H9 (cell line): ENCODE measurements around the gene CPT1A. TPM values are rescaled to one million over a fixed set of nuclear protein-coding genes. Genes with fewer than 3 reads are reported as not detected.
"Not testable (repeated sequence)": the region's sequence is repeated elsewhere in the genome, so short reads cannot be mapped to it uniquely, and the experiment has no call there.

ENCODE experiments used
- DNase-seq: peaks from one replicate; pipeline ENCODE4 v3.0.0-alpha.2; 2017
- H2AFZ ChIP-seq: one replicate; pipeline ENCODE4 v1.6.1; 2013; ENCODE audit warnings: mild to moderate bottlenecking, low read length, control low read depth, moderate library complexity
- H2AK5ac ChIP-seq: 2 replicates; pipeline ENCODE4 v1.6.1; 2013; ENCODE audit warnings: low read length, control low read depth, mixed read lengths; ENCODE audit not compliant: insufficient read length
- H2BK120ac ChIP-seq: one replicate; pipeline ENCODE4 v1.6.1; 2013; ENCODE audit warnings: low read depth, mild to moderate bottlenecking, low read length, control low read depth, inconsistent platforms; ENCODE audit not compliant: poor library complexity, severe bottlenecking
- H2BK12ac ChIP-seq: 2 replicates; pipeline ENCODE4 v1.6.1; 2013; ENCODE audit warnings: low read length, control low read depth, mixed read lengths, low read depth; ENCODE audit not compliant: insufficient read length
- H2BK15ac ChIP-seq: 2 replicates; pipeline ENCODE4 v1.6.1; 2013; ENCODE audit warnings: low read depth, low read length, control low read depth
- H2BK20ac ChIP-seq: one replicate; pipeline ENCODE4 v1.6.1; 2013; ENCODE audit warnings: low read depth, mild to moderate bottlenecking, low read length, control low read depth, inconsistent platforms; ENCODE audit not compliant: poor library complexity, severe bottlenecking
- H2BK5ac ChIP-seq: 2 replicates; pipeline ENCODE4 v1.6.1; 2013; ENCODE audit warnings: low read length, control low read depth, mixed read lengths; ENCODE audit not compliant: insufficient read length
- H3K14ac ChIP-seq: 2 replicates; pipeline ENCODE4 v1.6.1; 2013; ENCODE audit warnings: low read length, control low read depth; ENCODE audit not compliant: insufficient read depth
- H3K18ac ChIP-seq: 2 replicates; pipeline ENCODE4 v1.6.1; 2013; ENCODE audit warnings: low read depth, mild to moderate bottlenecking, mixed read lengths, low read length, control low read depth; ENCODE audit not compliant: insufficient read length
- H3K23ac ChIP-seq: 2 replicates; pipeline ENCODE4 v1.6.1; 2013; ENCODE audit warnings: low read length, control low read depth, mixed read lengths, low read depth; ENCODE audit not compliant: insufficient read length
- H3K23me2 ChIP-seq: 2 replicates; pipeline ENCODE4 v1.6.1; 2013; ENCODE audit warnings: low read depth, mild to moderate bottlenecking, mixed read lengths, low read length, control low read depth; ENCODE audit not compliant: insufficient read length, poor library complexity, severe bottlenecking
- H3K27ac ChIP-seq: 2 replicates; pipeline ENCODE4 v1.5.1; 2013; ENCODE audit warnings: low read length, control low read depth, mixed read lengths, low read depth; ENCODE audit not compliant: insufficient read length
- H3K27me3 ChIP-seq: 2 replicates; pipeline ENCODE4 v1.6.1; 2013; ENCODE audit warnings: low read length, control low read depth, inconsistent platforms; ENCODE audit not compliant: insufficient read depth
- H3K4ac ChIP-seq: 2 replicates; pipeline ENCODE4 v1.6.1; 2013; ENCODE audit warnings: low read depth, mild to moderate bottlenecking, control low read depth, inconsistent platforms, low read length, moderate library complexity
- H3K4me1 ChIP-seq: 2 replicates; pipeline ENCODE4 v1.6.1; 2013; ENCODE audit warnings: low read length, control low read depth, inconsistent platforms; ENCODE audit not compliant: insufficient read depth
- H3K4me2 ChIP-seq: 2 replicates; pipeline ENCODE4 v1.6.1; 2013; ENCODE audit warnings: low read length, control low read depth, mixed read lengths; ENCODE audit not compliant: insufficient read length, insufficient read depth
- H3K56ac ChIP-seq: 2 replicates; pipeline ENCODE4 v1.6.1; 2013; ENCODE audit warnings: low read depth, mild to moderate bottlenecking, mixed read lengths, low read length, control low read depth; ENCODE audit not compliant: insufficient read length
- H3K79me1 ChIP-seq: 2 replicates; pipeline ENCODE4 v1.6.1; 2013; ENCODE audit warnings: low read depth, mild to moderate bottlenecking, moderate library complexity, low read length, control low read depth, inconsistent platforms; ENCODE audit not compliant: insufficient read depth, poor library complexity, severe bottlenecking
- H3K79me2 ChIP-seq: 2 replicates; pipeline ENCODE4 v1.6.1; 2013; ENCODE audit warnings: low read length, control low read depth, inconsistent platforms; ENCODE audit not compliant: insufficient read depth
- H3K9ac ChIP-seq: 2 replicates; pipeline ENCODE4 v1.6.1; 2013; ENCODE audit warnings: low read length, control low read depth, mixed read lengths; ENCODE audit not compliant: insufficient read length; ENCODE audit errors: extremely low read depth
- H3K9me3 ChIP-seq: one replicate; pipeline ENCODE4 v1.6.1; 2013; ENCODE audit warnings: low read depth, low read length, inconsistent platforms; ENCODE audit not compliant: control insufficient read depth
- H3T11ph ChIP-seq: one replicate; pipeline ENCODE4 v1.6.1; 2013; ENCODE audit warnings: mild to moderate bottlenecking, low read length, control low read depth, inconsistent platforms
- H4K20me1 ChIP-seq: one replicate; pipeline ENCODE4 v1.6.1; 2013; ENCODE audit not compliant: control insufficient read depth, insufficient read length, insufficient read depth
- H4K5ac ChIP-seq: 2 replicates; pipeline ENCODE4 v1.6.1; 2013; ENCODE audit warnings: low read depth, mild to moderate bottlenecking, mixed read lengths, low read length, control low read depth; ENCODE audit not compliant: insufficient read length
- H4K8ac ChIP-seq: replicated peaks from 2 replicates; pipeline ENCODE4 v1.6.1; 2013; ENCODE audit warnings: low read length, control low read depth, mixed read lengths, low read depth; ENCODE audit not compliant: insufficient read length
- H4K91ac ChIP-seq: 2 replicates; pipeline ENCODE4 v1.6.1; 2013; ENCODE audit warnings: low read depth, mild to moderate bottlenecking, moderate library complexity, mixed read lengths, low read length, control low read depth; ENCODE audit not compliant: insufficient read length
- H3K27ac Mint-ChIP-seq, 3 experiments: 2 replicates in 2 of 3; 3 replicates in 1 of 3; pipeline ENCODE4 v1.8.0; 2020 to 2021; ENCODE audit warnings: mixed read lengths in 3 of 3, mild to moderate bottlenecking in 1 of 3, moderate library complexity in 1 of 3
- H3K27me3 Mint-ChIP-seq: 2 replicates; pipeline ENCODE4 v1.8.0; 2021; ENCODE audit warnings: low read depth, mild to moderate bottlenecking, moderate library complexity, mixed read lengths
- H3K36me3 Mint-ChIP-seq, 3 experiments: 2 replicates in 2 of 3; 3 replicates in 1 of 3; pipeline ENCODE4 v1.8.0; 2020 to 2021; ENCODE audit warnings: low read depth in 3 of 3, mixed read lengths in 3 of 3; ENCODE audit not compliant: insufficient read depth in 1 of 3
- H3K4me1 Mint-ChIP-seq, 2 experiments: 2 replicates each; pipeline ENCODE4 v1.8.0; 2020; ENCODE audit warnings: mixed read lengths in 2 of 2
- H3K4me3 Mint-ChIP-seq, 2 experiments: 2 replicates in 1 of 2; 3 replicates in 1 of 2; pipeline ENCODE4 v1.8.0; 2020 to 2021; ENCODE audit warnings: mild to moderate bottlenecking in 2 of 2, mixed read lengths in 2 of 2, moderate library complexity in 1 of 2
- H3K9me3 Mint-ChIP-seq, 2 experiments: 2 replicates in 1 of 2; 3 replicates in 1 of 2; pipeline ENCODE4 v1.8.0; 2020; ENCODE audit warnings: mild to moderate bottlenecking in 2 of 2, mixed read lengths in 2 of 2, moderate library complexity in 1 of 2
- CTCF ChIP-seq: fragments of 200-600 bp; sonication (generic); conservative IDR thresholded peaks from 3 replicates; pipeline ENCODE4 v1.8.0; 2021; ENCODE audit warnings: antibody characterized with exemption, mild to moderate bottlenecking
- WGBS: extraction: QIAGEN DNeasy Blood & Tissue Kit; methylation state at CpG from one replicate; pipeline ENCODE4 v1.1.7; 2013; ENCODE audit warnings: missing lambda C conversion rate, low lambda C conversion rate, mixed read lengths; ENCODE audit not compliant: insufficient read length; ENCODE audit errors: extremely low coverage; 5-methylcytosine and 5-hydroxymethylcytosine counted together
- total RNA-seq: library from RNA; stranded (reverse); gene quantifications from 2 replicates; pipeline ENCODE4 v1.2.1, GENCODE V29; 2021

CPT1A gene
- total RNA-seq, 1 experiment from 2014 or later: 7.5 TPM

- Histone ChIP-seq H2BK5ac (no peak overlapping the region), H3K79me2 (no peaks in the 10 kb centered on the region), H3K4me1 (no peaks in the 10 kb centered on the region), H3K4me2 (no peak overlapping the region), H3T11ph (no peak overlapping the region), H3K9ac (no peak overlapping the region), H2BK12ac (no peak overlapping the region), H2AFZ (no peak overlapping the region), H2AK5ac (no peak overlapping the region), H3K4ac (no peak overlapping the region), H2BK120ac (no peak overlapping the region), H4K91ac (no peak overlapping the region), H4K20me1 (no peaks in the 10 kb centered on the region), H2BK20ac (no peak overlapping the region), H3K27ac (no peak overlapping the region), H3K27me3 (peaks cover 6% of the 10 kb centered on the region; the same call in 1 of the 2 replicates), H3K23ac (no peak overlapping the region), H2BK15ac (no peak overlapping the region), H4K5ac (no peak overlapping the region), H3K18ac (no peak overlapping the region), H3K79me1 (no peaks in the 10 kb centered on the region), H4K8ac (no peak overlapping the region), H3K9me3 (no peaks in the 10 kb centered on the region), H3K14ac (no peak overlapping the region), H3K23me2 (peaks cover 6% of the 10 kb centered on the region), H3K56ac (no peak overlapping the region)
- H3K36me3 Mint-ChIP-seq: peaks cover 0 to 3% (median 2%) of the 10 kb centered on the region in 3 experiments; a peak in 1 of 7 replicates
- H3K27ac Mint-ChIP-seq: no peak overlapping the region
- H3K4me3 Mint-ChIP-seq: no peak overlapping the region
- no CpG with 5 or more reads among the region's 8 CpGs for WGBS
- peak; percentile 25; the same call in 1 of the 3 replicates for TF ChIP-seq CTCF
- peaks cover 3 to 11% of the 10 kb centered on the region in 2 experiments; a peak in 1 of 5 replicates for H3K9me3 Mint-ChIP-seq
- peaks cover 5% of the 10 kb centered on the region in 2 experiments; a peak in 2 of 4 replicates for H3K4me1 Mint-ChIP-seq
- no peak for DNase-seq
- peaks cover 39% of the 10 kb centered on the region for H3K27me3 Mint-ChIP-seq
Measured at GRCh38 chr11:68857037-68857586, 15.4 kb upstream of the CPT1A start.

DNA sequence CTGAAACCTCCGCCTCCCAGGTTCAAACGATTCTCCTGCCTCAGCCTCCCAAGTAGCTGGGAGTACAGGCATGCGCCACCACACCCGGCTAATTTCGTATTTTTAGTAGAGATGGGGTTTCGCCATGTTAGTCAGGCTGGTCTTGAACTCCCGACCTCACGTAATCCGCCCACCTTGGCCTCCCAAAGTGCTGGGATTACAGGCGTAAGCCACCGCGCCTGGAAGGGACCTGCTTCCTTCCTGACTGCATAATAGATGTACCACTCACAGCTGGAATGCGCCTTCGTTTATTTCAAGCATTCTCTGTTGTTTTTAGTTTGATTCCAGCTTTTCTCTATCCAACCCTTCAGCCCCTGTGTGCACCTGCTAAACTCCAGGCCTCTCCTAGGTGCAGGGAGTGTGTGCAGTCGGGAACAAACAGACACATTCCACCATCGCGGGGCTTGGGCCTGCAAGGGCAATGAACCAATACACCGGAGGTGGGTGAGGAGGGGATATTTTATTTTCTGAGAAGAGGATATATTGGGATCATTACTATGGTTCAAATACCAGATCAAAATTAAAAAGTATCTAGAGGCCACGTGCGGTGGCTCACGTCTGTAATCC lies 14.8 kb upstream of the CPT1A start:
- H2BK12ac ChIP-seq, H3K4me1 ChIP-seq, H4K5ac ChIP-seq, H3K23me2 ChIP-seq, H4K91ac ChIP-seq, H3K23ac ChIP-seq, H3K4me1 Mint-ChIP-seq, H2BK5ac ChIP-seq, H2BK20ac ChIP-seq, H4K8ac ChIP-seq, H2AK5ac ChIP-seq, H3K4me2 ChIP-seq, H3K79me2 ChIP-seq, H3K79me1 ChIP-seq, H2AFZ ChIP-seq, DNase-seq, H3K27ac ChIP-seq, H3K56ac ChIP-seq, H3K9ac ChIP-seq, H4K20me1 ChIP-seq, H3K14ac ChIP-seq, H3K18ac ChIP-seq, H3T11ph ChIP-seq, H2BK15ac ChIP-seq, H3K9me3 ChIP-seq, H3K4ac ChIP-seq, H2BK120ac ChIP-seq, H3K27me3 ChIP-seq, H3K36me3 Mint-ChIP-seq, H3K27ac Mint-ChIP-seq: not testable (repeated sequence)
- peak overlapping the region; percentile 18 to 49; a peak in 3 of 5 replicates for H3K4me3 Mint-ChIP-seq
- peaks cover 43% of the 10 kb centered on the region for H3K27me3 Mint-ChIP-seq
- H3K9me3 Mint-ChIP-seq: peaks cover 3 to 11% of the 10 kb centered on the region in 2 experiments; a peak in 1 of 5 replicates
- WGBS: no CpG with 5 or more reads among the region's 21 CpGs
